PFSK-1 (cell line): ENCODE measurements around the gene ZMAT3.

Experiments used
- POLR2AphosphoS5 ChIP-seq: IDR thresholded peaks from 2 replicates; pipeline ENCODE4 v1.6.1; 2012; ENCODE audit warnings: low read depth, mild to moderate bottlenecking, control low read depth, low read length, moderate library complexity
- SIN3A ChIP-seq: IDR thresholded peaks from 2 replicates; pipeline ENCODE4 v1.6.1; 2012; ENCODE audit warnings: mild to moderate bottlenecking, low read length, moderate library complexity, borderline replicate concordance; ENCODE audit not compliant: insufficient read depth
- TAF1 ChIP-seq: IDR thresholded peaks from 2 replicates; pipeline ENCODE4 v1.6.1; 2012; ENCODE audit warnings: low read length, control low read depth, borderline replicate concordance; ENCODE audit not compliant: insufficient read depth

- TF ChIP-seq TAF1 = no peak
- TF ChIP-seq SIN3A = no peak
- no peak for TF ChIP-seq POLR2AphosphoS5
Observed at GRCh38 chr3:179026636-179027035, 45.0 kb downstream of the ZMAT3 start.
